SU-DHL-6 (cell line): ENCODE measurements around the gene C19orf85.
A peak's percentile ranks its signal among the peaks of the same experiment; 100 is the strongest.

Experiments used
- H2AFZ ChIP-seq: fragments of 200-600 bp; sonication (generic); 2 replicates; pipeline ENCODE4 v1.6.1; 2014; ENCODE audit warnings: low read depth, mild to moderate bottlenecking, moderate library complexity, mixed read lengths, antibody characterized with exemption, low read length; ENCODE audit not compliant: severe bottlenecking
- H3F3A ChIP-seq: fragments of 200-600 bp; shearing (Covaris generic); 2 replicates; pipeline ENCODE4 v1.6.0; 2016; ENCODE audit warnings: antibody characterized with exemption, mild to moderate bottlenecking; ENCODE audit not compliant: insufficient read depth
- H3K27ac ChIP-seq: fragments of 200-600 bp; sonication (generic); 2 replicates; pipeline ENCODE4 v1.5.1; 2016; ENCODE audit warnings: low read depth, mild to moderate bottlenecking, low read length, moderate library complexity, mixed read lengths
- H3K27me3 ChIP-seq: fragments of 200-600 bp; sonication (generic), shearing (Covaris generic); 2 replicates; pipeline ENCODE4 v1.6.0; 2014; ENCODE audit warnings: mild to moderate bottlenecking, low read length
- H3K36me3 ChIP-seq: fragments of 200-600 bp; sonication (generic); 2 replicates; pipeline ENCODE4 v1.6.1; 2014; ENCODE audit warnings: mild to moderate bottlenecking, low read length, mixed read lengths
- H3K4me2 ChIP-seq: fragments of 300-600, 200-600 bp; shearing (Covaris generic), sonication (generic); 2 replicates; pipeline ENCODE4 v1.6.0; 2014; ENCODE audit warnings: low read length, low read depth, mild to moderate bottlenecking; ENCODE audit not compliant: poor library complexity, severe bottlenecking
- H3K4me3 ChIP-seq: fragments of 200-600 bp; sonication (generic); 2 replicates; pipeline ENCODE4 v1.5.1; 2014; ENCODE audit warnings: antibody characterized with exemption, low read length, mild to moderate bottlenecking, mixed read lengths; ENCODE audit not compliant: insufficient read depth, poor library complexity, severe bottlenecking
- H3K79me2 ChIP-seq: fragments of 200-600 bp; sonication (generic); 2 replicates; pipeline ENCODE4 v1.6.1; 2014; ENCODE audit warnings: mild to moderate bottlenecking, low read length, moderate library complexity; ENCODE audit not compliant: insufficient read depth
- H3K9ac ChIP-seq: fragments of 200-600 bp; sonication (generic); 2 replicates; pipeline ENCODE4 v1.7.0; 2014; ENCODE audit warnings: mild to moderate bottlenecking, low read length
- H3K9me2 ChIP-seq: fragments of 200-600 bp; sonication (generic); replicated peaks from 2 replicates; pipeline ENCODE4 v1.6.1; 2014; ENCODE audit warnings: low read length; ENCODE audit not compliant: insufficient read depth
- H3K9me3 ChIP-seq: fragments of 200-600 bp; sonication (generic); 2 replicates; pipeline ENCODE4 v1.6.1; 2014; ENCODE audit warnings: low read length, mixed read lengths; ENCODE audit not compliant: insufficient read depth
- H4K20me1 ChIP-seq: fragments of 200-600 bp; sonication (generic); 2 replicates; pipeline ENCODE4 v1.6.1; 2014; ENCODE audit warnings: low read depth, mild to moderate bottlenecking, antibody characterized with exemption, low read length, moderate library complexity, mixed read lengths
- EZH2phosphoT487 ChIP-seq: fragments of 200-600 bp; sonication (generic), shearing (Covaris generic); conservative IDR thresholded peaks from 2 replicates; pipeline ENCODE4 v1.6.1; 2018; ENCODE audit warnings: mild to moderate bottlenecking, antibody characterized with exemption, low read length, moderate library complexity, mixed read lengths
- TF ChIP-seq, protein P1 (sequence below): fragments of 200-600 bp; sonication (generic); IDR thresholded peaks from one replicate; pipeline ENCODE4 v1.5.1; 2017; ENCODE audit warnings: antibody characterized with exemption, mild to moderate bottlenecking, low read length, moderate library complexity; ENCODE audit not compliant: insufficient read depth, poor library complexity, severe bottlenecking

C19orf85 gene

DNA sequence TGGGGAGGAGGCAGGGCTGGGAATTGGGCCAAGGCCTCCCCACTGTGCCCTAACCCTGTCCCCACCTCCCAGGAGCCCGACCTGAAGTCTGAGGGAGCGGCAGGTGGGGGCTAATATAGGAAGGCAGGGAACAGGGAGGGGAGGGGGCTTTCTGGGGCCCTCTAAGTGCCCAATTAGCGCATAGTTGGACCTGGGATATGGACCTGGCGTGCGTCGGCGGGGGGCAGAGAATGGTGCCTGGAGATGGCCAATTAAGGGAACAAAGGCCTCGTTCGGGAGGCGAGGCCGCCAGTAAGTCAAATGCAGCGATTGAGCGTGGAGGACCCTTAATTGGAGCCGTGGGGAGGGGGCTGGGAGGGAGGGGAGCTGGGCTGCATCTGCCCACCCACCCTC, at the start of gene C19orf85:
Gene C19orf85 (minus strand): TSS at position 90 of the 393 bp plus-strand sequence. CDS start 197 bp downstream, outside the sequence.
- Histone ChIP-seq H3K4me3 (no peak within 1 kb of the TSS), H3F3A (peaks cover 9% of the 10 kb centered on the region; the same call in 1 of the 2 replicates), H4K20me1 (no peaks in the 10 kb centered on the region), H3K36me3 (no peaks in the 10 kb centered on the region), H3K4me2 (no peak within 1 kb of the TSS), H3K79me2 (peaks cover 9% of the 10 kb centered on the region; the same call in 1 of the 2 replicates), H3K27me3 (no peaks in the 10 kb centered on the region), H3K9ac (no peak within 1 kb of the TSS), H3K27ac (no peak within 1 kb of the TSS), H2AFZ (no peak within 1 kb of the TSS), H3K9me3 (no peaks in the 10 kb centered on the region), H3K9me2 (no peaks in the 10 kb centered on the region)
- no peak for TF ChIP-seq EZH2phosphoT487
- TF ChIP-seq, protein P1, sequence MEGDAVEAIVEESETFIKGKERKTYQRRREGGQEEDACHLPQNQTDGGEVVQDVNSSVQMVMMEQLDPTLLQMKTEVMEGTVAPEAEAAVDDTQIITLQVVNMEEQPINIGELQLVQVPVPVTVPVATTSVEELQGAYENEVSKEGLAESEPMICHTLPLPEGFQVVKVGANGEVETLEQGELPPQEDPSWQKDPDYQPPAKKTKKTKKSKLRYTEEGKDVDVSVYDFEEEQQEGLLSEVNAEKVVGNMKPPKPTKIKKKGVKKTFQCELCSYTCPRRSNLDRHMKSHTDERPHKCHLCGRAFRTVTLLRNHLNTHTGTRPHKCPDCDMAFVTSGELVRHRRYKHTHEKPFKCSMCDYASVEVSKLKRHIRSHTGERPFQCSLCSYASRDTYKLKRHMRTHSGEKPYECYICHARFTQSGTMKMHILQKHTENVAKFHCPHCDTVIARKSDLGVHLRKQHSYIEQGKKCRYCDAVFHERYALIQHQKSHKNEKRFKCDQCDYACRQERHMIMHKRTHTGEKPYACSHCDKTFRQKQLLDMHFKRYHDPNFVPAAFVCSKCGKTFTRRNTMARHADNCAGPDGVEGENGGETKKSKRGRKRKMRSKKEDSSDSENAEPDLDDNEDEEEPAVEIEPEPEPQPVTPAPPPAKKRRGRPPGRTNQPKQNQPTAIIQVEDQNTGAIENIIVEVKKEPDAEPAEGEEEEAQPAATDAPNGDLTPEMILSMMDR, result no peak

DNA sequence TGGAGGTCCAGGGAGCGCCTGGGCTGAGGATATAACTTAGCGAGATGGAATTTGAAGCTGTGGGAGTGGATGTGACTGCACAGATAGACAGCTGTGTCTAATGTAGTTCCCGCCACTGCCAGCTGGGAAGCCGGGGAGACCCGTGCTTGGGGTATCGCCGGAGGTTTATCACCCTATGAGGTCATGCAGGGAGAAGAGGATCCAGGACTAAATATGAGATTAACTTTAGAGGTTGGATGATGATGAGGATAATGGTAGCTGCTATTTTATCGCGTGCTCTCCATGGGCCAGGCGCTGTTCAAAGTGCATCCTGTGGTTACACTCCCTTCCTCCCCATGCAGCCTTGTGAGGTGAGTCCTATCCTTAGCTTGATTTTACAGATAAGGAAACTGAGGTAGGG, 43.6 kb upstream of the C19orf85 start:
- Histone ChIP-seq H3K9me3 (no peaks in the 10 kb centered on the region), H3K4me3 (no peak overlapping the region), H3K4me2 (no peak overlapping the region), H4K20me1 (no peaks in the 10 kb centered on the region), H3K36me3 (no peaks in the 10 kb centered on the region), H2AFZ (no peak overlapping the region), H3K9me2 (no peaks in the 10 kb centered on the region), H3K27ac (no peak overlapping the region), H3F3A (no peaks in the 10 kb centered on the region), H3K27me3 (no peaks in the 10 kb centered on the region), H3K79me2 (no peaks in the 10 kb centered on the region), H3K9ac (no peak overlapping the region)
- TF ChIP-seq, protein P1, result no peak
- no peak for TF ChIP-seq EZH2phosphoT487

DNA sequence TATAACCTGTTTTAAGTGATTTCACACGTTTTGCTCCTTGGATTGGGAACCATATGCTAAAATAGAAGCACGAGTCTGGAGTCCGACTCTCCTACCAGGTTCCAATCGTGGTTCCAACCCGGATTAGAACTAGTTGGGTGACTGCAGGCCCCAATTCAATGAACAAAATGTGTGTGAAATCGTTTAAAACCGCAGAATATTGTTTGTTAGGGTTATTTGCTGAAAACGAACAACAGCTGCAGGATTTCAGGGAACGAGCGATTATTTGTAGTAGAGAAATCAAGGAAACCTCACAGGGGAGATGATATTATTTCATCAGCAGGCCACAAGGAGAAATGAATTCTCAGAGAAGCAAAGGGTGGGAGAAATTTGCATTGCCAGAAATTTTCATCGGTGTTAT, 40.4 kb upstream of the C19orf85 start:
- H3K9ac ChIP-seq, result no peak overlapping the region
- H3K4me3 ChIP-seq, result no peak overlapping the region
- H3K9me3 ChIP-seq, result no peaks in the 10 kb centered on the region
- no peak for TF ChIP-seq EZH2phosphoT487
- TF ChIP-seq, protein P1, result no peak
- H3K27me3 ChIP-seq, result no peaks in the 10 kb centered on the region
- no peak overlapping the region for H2AFZ ChIP-seq
- H3F3A ChIP-seq, result no peaks in the 10 kb centered on the region
- no peaks in the 10 kb centered on the region for H3K79me2 ChIP-seq
- H4K20me1 ChIP-seq, result no peaks in the 10 kb centered on the region
- no peak overlapping the region for H3K27ac ChIP-seq
- no peak overlapping the region for H3K4me2 ChIP-seq
- no peaks in the 10 kb centered on the region for H3K9me2 ChIP-seq
- H3K36me3 ChIP-seq, result no peaks in the 10 kb centered on the region

DNA sequence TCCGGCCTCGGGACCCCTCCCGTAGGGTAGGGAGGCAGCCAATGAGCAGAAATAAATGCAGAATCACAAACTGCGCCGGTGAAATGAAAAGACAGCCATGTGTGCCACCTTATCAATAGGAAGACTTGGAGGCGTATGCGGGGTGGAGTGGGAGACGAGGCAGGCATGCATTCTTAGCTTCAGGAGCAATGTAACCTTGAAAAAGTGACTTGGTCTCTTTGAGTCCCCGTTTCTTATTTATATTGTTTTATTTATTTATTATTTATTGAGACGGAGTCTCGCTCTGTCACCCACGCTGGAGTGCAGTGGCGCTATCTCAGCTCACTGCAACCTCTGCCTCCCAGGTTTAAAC, 39.7 kb upstream of the C19orf85 start:
- H3K36me3 ChIP-seq, result no peaks in the 10 kb centered on the region
- peak overlapping the region; percentile 98 for H2AFZ ChIP-seq
- no peaks in the 10 kb centered on the region for H3K9me2 ChIP-seq
- no peaks in the 10 kb centered on the region for H3K9me3 ChIP-seq
- no peak overlapping the region for H3K4me3 ChIP-seq
- H3F3A ChIP-seq, result no peaks in the 10 kb centered on the region
- H3K27me3 ChIP-seq, result no peaks in the 10 kb centered on the region
- peak overlapping the region; percentile 66 for H3K4me2 ChIP-seq
- TF ChIP-seq, protein P1, result no peak
- H3K9ac ChIP-seq, result peak overlapping the region; percentile 53; the same call in 1 of the 2 replicates
- H3K79me2 ChIP-seq, result no peaks in the 10 kb centered on the region
- H4K20me1 ChIP-seq, result no peaks in the 10 kb centered on the region
- no peak overlapping the region for H3K27ac ChIP-seq
